HG02759 (cell line): ENCODE data around the gene PLAAT2.
"Not testable (repeated sequence)": the region's sequence is repeated elsewhere in the genome, so short reads cannot be mapped to it uniquely, and the experiment has no call there.

Experiments
- ATAC-seq: cut with Tn5 transposase; IDR thresholded peaks from one replicate; pipeline ENCODE4 v1.9.1; 2021; ENCODE audit warnings: mild to moderate bottlenecking, moderate library complexity; ENCODE audit not compliant: unreplicated experiment

PLAAT2 gene

DNA sequence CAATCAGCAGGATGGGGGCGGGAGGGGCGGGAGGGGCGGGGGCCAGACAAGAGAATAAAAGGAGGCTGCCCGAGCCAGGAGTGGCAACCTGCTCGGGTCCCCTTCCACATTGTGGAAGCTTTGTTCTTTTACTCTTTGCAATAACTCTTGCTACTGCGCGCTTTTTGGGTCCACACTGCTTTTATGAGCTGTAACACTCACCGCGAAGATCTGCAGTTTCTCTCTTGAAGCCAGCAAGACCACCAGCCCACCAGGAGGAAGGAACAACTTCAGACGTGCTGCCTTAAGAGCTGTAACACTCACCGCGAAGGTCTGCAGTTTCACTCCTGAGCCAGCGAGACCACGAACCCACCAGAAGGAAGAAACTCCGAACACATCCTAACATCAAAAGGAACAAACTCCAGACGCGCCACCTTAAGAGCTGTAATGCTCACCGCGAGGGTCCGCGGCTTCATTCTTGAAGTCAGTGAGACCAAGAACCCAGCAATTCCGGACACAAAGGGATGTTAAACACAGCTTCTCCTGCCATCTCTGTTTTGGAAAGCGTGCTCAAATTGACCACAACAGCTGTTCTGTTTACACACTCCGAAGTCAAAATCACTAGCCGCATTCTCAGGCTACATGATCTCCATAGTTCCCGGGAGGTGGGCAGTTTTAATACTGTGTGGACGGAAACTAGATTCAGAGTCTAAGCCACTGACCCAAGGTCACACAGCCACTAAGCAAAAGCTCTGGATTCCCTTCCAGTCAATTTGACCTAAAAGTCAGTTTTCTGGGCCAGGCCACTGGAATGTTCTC, 11.9 kb downstream of the PLAAT2 start:
- ATAC-seq = no peak

DNA sequence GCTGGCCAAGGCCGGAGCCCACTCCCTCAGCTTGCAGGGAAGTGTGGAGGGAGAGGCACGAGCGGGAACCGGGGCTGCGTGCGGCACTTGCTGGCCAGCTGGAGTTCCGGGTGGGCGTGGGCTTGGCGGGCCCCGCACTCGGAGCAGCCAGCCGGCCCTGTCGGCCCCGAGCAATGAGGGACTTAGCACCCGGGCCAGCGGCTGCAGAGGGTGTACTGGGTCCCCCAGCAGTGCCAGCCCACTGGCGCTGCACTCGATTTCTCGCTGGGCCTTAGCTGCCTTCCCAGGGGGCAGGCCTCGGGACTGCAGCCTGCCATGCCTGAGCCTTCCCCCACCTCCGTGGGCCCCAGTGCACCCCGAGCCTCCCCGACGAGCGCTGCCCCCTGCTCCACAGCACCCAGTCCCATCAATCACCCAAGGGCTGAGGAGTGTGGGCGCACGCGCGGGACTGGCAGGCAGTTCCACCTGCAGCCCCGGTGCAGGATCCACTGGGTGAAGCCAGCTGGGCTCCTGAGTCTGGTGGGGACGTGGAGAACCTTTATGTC, 13.0 kb downstream of the PLAAT2 start:
- ATAC-seq = not testable (repeated sequence)

DNA sequence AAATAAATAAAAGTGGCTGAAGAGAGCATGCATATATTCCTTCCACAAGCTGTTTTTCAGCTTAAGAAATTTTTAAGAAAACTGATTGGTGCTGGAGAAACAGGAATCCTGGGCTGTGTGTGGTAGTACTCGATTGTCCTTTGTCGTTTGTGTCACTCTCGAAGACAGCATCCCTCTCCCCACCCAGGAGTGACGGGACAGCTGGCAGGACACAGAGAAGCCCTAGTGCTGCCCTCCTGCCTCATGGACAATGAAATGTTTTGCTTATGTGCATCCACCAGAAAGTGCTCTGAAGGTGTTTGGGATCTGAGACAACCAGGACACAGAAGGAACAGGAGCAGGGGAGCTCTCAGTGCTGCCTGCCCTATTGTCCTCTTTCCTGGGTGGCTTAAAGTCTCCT, 13.8 kb downstream of the PLAAT2 start:
- ATAC-seq = no peak

DNA sequence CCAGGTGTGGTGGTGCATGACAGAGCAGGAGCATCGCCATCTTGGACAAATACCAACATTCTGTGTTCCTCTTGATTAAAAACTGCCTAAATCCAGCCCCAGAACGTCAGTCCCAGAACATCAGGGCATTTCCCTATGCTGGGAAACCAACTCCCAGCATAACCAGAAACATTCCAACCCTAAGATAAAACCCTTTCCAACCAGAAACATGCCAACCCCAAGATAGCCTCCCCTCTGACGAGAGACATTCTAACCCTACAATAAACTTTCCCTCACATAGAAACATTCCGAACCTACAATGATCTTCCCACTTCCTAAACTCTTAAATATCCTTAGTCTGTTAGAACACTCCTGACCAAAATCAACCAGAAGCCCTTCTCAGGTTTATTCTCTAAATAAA, 15.0 kb downstream of the PLAAT2 start:
- no peak for ATAC-seq

DNA sequence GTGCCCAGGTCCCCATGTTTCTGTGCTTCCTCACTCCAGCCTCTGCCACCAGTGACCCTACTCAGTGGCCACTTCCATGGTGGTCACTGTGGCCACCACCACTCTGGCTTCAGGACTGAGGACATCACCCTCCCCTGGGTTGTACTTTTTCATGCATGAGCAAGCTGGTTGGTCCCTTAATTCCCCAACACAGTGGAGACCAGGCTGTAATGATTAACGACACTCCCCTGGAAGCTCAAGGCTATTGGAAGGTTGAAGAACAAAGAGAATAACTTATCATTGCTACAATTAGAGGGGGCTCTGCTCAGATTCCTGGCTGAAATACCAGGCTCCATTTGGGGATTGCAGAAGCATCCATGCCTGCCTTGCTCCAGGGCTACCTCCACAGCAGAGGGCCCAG, 16.1 kb downstream of the PLAAT2 start:
- ATAC-seq = no peak

DNA sequence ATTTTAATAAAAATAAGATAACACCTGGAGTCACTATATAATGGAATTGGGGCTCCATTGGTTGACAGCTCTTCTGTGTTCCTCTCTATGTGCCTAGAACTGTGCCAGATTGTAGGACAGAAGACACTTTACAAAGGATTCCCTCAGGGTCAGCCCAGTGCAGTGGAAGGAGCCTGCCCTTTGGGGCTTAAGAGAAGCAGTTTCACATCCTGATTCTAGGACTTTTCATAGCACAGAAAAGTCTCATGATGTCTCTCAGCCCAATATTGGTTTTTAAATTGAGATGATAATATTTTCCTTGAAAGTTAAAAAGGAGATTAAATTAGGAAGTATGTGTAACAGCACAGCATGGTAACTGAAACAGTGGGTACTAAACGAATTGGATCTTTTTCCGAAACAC, 19.5 kb downstream of the PLAAT2 start:
- no peak for ATAC-seq

DNA sequence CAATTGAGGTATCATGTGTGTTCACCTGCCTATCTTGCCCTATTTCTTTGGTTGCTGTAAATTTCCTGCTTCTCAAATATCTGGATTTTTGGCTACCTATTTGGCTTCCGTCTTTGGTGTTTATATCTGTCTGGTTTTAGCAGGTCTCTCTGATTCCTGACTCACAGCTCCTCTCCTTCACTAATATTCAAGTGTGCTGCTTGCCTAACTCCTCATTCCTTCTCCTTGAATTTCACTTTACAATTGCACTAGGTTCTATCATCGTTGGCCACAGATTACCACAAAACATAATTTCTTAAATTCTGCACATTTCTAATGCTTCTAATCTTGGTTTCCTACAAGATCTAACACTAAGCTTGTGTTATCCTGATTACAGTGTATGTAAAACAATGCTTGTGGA, 20.7 kb downstream of the PLAAT2 start:
- ATAC-seq = not testable (repeated sequence)

DNA sequence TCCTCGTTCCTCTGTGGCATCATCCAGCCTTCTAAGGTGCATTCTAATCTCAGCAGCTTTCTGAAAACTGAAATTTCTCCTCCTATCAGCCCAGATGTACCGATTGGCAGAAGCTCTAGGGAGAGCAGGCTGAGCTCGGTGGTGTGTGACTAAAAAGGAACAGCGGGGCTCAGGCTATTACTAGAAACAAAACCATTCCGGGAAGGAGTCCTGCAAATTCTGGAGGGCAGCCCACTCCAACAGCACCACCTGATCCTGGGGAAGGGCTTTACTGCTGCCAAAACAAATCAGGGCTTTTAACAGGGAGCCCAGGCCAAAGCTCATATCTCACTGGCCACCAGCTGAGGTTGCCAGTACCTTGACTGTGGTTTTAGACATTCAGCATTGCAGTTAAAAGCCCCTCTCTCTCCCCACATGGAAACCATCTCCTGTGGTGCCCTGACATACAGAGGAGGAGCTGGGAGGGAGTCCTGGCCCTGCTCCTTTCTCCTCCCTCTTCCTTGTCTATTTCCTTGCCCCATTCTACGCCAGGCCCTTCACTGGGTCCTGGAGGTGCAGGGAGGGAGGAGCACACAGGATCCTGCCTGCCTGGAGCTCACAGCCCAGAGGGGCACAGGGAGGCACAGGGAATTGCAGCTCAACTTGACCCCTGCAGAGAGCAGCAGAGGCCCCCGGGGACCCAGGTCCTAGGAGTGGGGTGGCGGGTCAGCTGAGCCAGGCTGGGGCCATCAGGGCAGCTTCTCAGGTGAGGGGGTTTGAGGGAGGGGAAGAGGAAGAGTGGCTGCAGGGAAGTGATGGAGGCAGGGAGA, 25.7 kb downstream of the PLAAT2 start:
- ATAC-seq = no peak

DNA sequence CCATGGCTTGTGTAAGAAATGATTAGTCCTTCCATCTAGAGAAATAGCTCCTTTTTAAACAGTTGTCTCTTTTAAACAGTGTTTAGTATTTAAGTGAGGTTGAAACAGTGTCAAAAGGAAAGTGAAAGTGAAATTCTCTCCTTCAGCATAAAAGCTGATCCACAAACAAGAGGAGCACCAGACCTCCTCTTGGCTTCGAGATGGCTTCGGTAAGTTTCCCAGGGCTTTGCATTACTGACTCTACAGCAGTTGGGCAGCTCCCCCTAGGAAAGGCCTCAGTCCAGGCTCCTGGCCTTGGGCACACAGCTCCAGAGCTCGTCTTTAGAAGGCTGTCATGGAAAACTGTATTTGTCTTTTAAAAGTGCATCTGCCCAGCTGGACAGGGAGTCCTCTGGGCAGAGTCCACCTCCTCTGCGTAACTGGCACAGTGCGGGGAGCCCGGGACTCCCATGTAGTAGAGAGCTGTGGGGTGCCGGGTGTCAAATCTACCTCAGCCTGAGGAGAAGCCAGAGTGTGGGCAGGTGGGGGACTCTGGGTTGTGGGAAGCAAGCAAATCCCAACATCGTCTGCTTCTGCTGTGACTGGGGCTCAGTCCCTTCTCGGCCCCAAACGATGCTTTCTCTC, 26.4 kb downstream of the PLAAT2 start, which contains the start of gene PLAAT4:
Gene PLAAT4, plus strand, starts transcription at position 140 of the 624 bp plus-strand sequence. Its CDS starts 61 bp downstream, at position 201.
- no peak for ATAC-seq

DNA sequence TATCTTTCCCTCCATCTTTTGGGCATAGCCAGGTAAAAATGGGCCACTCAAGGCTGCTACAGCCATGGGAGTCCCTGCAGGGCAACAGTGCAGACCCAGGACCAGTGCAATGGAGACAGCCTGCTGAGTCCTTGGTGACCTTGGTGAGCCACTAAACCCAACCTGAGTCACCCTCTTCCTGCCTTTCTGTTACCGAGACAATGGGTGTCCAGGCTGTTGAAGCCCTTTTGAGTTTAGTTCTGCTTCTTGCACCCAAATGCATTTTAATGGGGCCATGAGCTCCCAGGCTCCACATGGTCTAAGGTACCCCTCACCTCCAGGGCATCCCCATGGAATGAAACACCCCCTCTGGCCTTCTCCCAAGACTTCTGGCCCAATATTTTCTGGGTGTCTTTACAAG, 27.4 kb downstream of the PLAAT2 start:
- no peak for ATAC-seq

DNA sequence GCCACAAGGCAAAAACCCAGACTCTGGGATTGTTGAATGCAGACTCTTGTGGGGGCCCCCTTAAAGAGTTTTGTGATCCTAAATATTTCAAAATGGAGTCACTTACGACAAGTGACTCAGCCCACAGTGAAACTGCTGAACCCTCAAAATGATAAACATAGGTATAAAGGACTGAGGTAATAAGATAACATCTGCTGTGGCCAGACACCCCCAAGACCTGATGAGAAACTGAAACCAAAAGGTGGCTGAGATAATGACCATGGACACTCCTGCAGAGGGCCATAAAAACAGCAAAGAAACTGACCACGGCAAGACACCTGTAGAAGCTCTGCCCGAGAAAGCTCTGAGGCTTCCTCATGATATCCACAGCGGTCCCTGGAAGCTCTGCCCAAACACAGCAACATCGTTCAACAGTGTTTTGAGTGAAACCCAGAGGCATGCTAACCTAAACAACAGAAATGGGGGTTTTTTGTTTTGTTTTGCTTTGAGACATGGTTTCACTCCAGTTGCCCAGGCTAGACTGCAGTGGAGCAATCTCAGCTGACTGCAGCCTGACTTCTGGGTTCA, 28.2 kb downstream of the PLAAT2 start:
- ATAC-seq = peak; percentile 40

DNA sequence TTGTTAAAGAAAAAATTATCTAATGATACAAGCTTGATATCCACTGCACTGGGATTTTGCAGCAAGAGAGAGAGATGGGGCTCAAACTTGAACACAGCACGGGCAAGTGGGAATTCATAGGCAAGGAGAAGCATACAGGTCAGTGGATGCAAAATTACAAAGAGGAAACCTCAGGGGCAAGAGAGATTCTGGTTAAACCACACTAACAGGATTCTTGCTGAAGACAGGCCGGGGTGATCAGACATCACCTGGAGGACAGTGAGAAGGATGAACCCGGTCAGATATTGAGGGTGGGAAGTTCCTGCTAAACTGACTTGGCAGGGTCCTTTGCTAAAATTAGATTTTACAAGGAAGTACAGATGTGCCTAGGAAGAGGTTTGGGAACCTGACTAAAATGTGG, 29.1 kb downstream of the PLAAT2 start:
- ATAC-seq = no peak

DNA sequence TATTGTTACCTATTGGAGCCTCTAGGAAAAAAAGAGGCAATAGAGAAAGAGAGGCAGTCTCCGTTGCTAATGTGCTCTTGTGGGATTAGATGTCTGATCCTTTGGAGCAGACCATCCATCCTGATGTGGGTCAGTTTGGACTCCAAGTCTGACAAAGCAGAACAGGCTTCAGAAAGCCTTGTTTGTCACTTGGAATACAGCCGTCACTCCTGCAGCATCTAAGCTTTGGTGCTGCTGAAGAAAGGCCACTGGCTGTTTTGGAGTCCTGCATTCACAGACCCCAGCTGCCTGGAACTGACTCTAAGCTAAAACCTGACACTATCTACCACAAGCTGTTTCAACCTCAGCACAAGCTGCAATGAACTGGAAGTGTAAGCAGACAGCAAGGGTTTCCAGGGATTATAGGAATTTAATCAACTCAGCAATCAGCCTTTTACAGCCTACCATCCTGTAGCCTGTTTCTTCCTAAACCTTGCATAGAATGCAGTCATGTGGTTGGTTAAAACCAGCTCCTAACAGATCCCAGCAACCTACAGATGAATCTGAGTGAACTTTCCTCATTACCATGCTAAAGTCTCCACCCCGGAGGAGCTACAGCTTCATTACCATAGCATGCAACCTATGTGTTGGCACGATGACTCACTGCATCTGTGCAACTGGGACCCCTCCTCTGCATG, 30.2 kb downstream of the PLAAT2 start:
- no peak for ATAC-seq

DNA sequence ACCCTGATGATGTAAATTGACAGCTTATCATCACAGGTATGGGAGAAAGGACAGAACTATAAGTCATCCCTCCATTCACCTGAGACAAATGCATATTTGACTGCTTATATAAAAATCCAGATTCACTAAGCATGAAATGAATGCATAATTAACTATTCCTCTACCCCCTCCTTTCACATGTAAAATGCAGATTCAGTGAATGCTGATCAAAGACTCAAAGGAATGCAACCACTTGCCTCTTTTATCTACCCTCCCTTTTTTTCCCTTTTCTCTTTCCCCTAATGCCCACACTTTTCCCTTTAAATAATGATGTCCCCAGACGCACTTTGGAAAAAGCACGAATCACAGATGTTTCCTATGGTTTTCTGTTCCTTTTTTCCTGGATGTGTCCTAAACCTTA, 31.1 kb downstream of the PLAAT2 start:
- no peak for ATAC-seq

DNA sequence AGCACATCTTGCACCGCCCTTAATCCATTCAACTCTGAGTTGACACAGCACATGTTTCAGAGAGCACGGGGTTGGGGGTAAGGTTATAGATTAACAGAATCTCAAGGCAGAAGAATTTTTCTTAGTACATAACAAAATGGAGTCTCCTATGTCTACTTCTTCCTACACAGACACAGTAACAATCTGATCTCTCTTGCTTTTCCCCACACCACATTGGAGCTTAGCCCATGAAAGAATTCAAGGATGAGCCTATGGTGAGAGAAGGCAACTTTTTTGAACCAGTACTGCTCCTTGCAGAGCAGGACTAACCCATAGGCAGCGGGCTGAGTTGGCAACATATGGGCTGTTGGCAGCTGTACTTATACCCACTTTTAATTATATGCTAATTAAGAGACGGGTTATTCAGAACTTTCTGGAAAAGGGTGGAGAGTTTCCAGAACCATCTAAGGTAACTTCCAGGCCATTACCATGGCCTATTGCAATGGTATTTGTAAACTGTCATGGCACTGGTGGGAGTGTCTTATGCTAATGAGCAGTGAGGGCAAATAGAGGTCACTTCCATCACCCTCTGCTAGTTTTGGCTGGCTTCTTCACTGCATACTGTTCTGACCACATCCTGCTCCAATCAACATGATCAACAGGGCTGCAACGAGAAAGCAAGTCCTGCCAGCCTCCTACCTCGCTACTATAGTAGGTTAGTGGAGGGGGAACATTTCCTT, 31.9 kb downstream of the PLAAT2 start:
- peak; percentile 81 for ATAC-seq

DNA sequence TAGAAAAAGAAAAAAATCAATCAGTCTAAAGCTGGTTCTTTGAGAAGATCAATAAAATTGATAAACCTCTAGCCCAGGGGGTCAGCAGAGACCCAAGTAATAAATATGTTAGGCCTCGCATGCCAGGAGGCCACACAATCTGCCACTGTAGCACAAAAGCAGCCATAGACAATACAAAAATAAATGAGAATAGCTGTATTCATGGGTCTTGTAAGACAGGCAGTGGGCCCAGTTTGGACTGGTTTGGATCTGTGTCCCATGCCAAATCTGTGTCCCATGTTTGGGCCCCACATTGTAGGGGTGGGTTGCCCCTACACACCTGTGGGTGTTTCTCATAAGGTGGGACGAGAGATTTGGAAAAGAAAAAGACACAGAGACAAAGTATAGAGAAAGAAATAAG, 33.2 kb downstream of the PLAAT2 start:
- no peak for ATAC-seq

DNA sequence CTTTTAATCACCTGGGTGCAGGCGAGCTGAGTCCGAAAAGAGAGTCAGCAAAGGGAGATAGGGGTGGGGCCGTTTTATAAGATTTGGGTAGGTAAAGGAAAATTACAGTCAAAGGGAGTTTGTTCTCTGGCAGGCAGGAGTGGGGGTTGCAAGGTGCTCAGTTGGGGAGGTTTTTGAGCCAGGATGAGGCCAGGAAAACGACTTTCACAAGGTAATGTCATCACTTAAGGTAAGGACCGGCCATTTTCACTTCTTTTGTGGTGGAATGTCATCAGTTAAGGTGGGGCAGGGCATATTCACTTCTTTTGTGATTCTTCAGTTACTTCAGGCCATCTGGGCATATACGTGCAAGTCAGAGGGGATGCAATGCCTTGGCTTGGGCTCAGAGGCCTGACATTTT, 33.8 kb downstream of the PLAAT2 start:
- not testable (repeated sequence) for ATAC-seq

DNA sequence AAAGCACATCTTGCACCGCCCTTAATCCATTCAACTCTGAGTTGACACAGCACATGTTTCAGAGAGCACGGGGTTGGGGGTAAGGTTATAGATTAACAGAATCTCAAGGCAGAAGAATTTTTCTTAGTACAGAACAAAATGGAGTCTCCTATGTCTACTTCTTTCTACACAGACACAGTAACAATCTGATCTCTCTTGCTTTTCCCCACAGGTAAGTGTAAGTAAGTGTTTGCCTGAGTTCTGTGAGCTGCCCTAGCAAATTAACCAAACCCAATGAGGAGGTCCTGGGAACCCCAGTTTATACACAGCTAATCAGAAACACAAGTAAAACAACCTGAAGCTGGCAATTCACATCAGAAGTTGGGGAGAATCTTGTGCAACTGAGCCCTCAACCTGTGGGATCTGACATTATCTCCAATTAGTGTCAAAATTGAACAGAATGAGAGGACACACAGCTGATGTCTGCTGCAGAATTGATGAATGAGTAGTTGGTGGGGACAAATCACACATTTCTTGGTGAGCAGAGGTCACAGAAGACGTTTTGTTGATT, 34.4 kb downstream of the PLAAT2 start:
- ATAC-seq = not testable (repeated sequence)

DNA sequence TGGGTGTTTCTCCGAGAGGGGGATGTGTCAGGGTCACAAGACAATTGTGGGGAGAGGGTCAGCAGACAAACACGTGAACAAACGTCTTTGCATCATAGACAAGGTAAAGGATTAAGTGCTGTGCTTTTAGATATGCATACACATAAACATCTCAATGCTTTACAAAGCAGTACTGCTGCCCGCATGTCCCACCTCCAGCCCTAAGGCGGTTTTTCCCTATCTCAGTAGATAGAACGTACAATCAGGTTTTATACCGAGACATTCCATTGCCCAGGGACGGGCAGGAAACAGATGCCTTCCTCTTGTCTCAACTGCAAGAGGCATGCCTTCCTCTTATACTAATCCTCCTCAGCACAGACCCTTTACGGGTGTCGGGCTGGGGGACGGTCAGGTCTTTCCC, 35.0 kb downstream of the PLAAT2 start:
- ATAC-seq = not testable (repeated sequence)

DNA sequence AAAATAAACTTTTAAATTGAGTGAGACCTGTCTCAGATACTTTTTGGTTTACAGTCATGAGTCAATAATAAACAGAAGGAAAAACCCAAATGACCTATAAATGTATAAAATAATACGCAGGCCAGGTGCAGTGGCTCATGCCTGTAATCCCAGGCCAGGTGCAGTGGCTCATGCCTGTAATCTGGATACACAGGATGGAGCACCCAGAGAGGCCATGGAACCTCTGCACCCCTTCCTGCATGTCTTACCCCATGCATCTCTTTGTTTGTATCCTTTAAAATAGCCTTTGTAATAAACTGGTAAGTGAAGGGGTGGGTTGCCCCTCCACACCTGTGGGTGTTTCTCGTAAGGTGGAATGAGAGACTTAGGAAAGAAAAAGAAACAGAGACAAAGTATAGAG, 35.5 kb downstream of the PLAAT2 start:
- ATAC-seq = no peak
